HepG2 (cell line): ENCODE results near the gene PRKN. TPM values are rescaled to one million over a fixed set of nuclear protein-coding genes. Genes with fewer than 3 reads are reported as not detected.

Experiments used
- ATAC-seq: fragments of 200-7000 bp; cut with Tn5 transposase; 3 replicates; pipeline ENCODE4 v1.9.1; 2020; ENCODE audit warnings: mild to moderate bottlenecking, moderate library complexity
- BruUV-seq: library from RNA; stranded (reverse); fragments of 400-500 nt; replicated peaks from 2 replicates; lab custom pipeline; 2021; lab: Mats Ljungman, UMichigan
- CTCF ChIA-PET: fragments of 300-600 bp; formaldehyde crosslinking; extraction: SDS; loops from one replicate; lab custom pipeline; 2021; ENCODE audit warnings: low total read pairs, inconsistent platforms, low intra/inter-chr PET ratio; lab: Yijun Ruan, JAX
- POLR2A ChIA-PET: fragments of 350-600 bp; sonication (Branson Sonifier 250); formaldehyde crosslinking; loops from one replicate; lab custom pipeline; 2020; ENCODE audit warnings: antibody characterized with exemption, inconsistent platforms; lab: Yijun Ruan, JAX
- DNase-seq: peaks from one replicate; pipeline ENCODE4 v3.0.0-alpha.2; 2015; ENCODE audit warnings: low spot score
- FAIRE-seq: peaks from 3 replicates; lab custom pipeline; 2011; peaks lifted over from hg19 to GRCh38; lab: Jason Lieb, UNC
- H2AFZ ChIP-seq: one replicate; pipeline ENCODE4 v1.6.1; 2011; ENCODE audit warnings: low read length, inconsistent platforms
- H3K27ac ChIP-seq: fragments of 300-600 bp; 3 replicates; pipeline ENCODE4 v1.8.0; 2011; ENCODE audit warnings: mixed run types, mild to moderate bottlenecking, mixed read lengths, low read length, inconsistent platforms; ENCODE audit not compliant: insufficient read depth; ENCODE audit errors: extremely low read length
- H3K27me3 ChIP-seq, 2 experiments: fragments of 200-600 bp in 1 of 2; 2 replicates in 1 of 2; 3 replicates in 1 of 2; pipeline versions ENCODE4 v1.6.0 to v1.8.0; 2011; ENCODE audit warnings: low read length in 2 of 2, mild to moderate bottlenecking in 2 of 2, moderate library complexity in 2 of 2, inconsistent platforms in 1 of 2; ENCODE audit not compliant: insufficient read depth in 2 of 2, control insufficient read depth in 1 of 2
- H3K36me3 ChIP-seq, 2 experiments: fragments of 200-600 bp in 1 of 2; replicated peaks in 1 of 2; 2 replicates in 1 of 2; 3 replicates in 1 of 2; pipeline versions ENCODE4 v1.5.1 to v1.8.0; 2011; ENCODE audit warnings: low read length in 2 of 2, inconsistent platforms in 1 of 2; ENCODE audit not compliant: insufficient read depth in 2 of 2, control insufficient read depth in 1 of 2
- H3K4me1 ChIP-seq: 2 replicates; pipeline ENCODE4 v1.5.1; 2012; ENCODE audit warnings: low read length, inconsistent platforms; ENCODE audit not compliant: insufficient read depth
- H3K4me2 ChIP-seq: 2 replicates; pipeline ENCODE4 v1.6.0; 2011; ENCODE audit warnings: low read depth, low read length, inconsistent platforms
- H3K4me3 ChIP-seq, 3 experiments: fragments of 200-600 bp in 1 of 3; sonication (generic), shearing (Covaris generic) in 1 of 3; replicated peaks in 1 of 3; 2 replicates each; pipeline ENCODE4 v1.5.1; 2011 to 2016; ENCODE audit warnings: low read length in 3 of 3, inconsistent platforms in 2 of 3, low read depth in 2 of 3, mild to moderate bottlenecking in 2 of 3, control low read depth in 1 of 3, mixed read lengths in 1 of 3; ENCODE audit not compliant: insufficient read depth in 1 of 3
- H3K79me2 ChIP-seq: one replicate; pipeline ENCODE4 v1.6.1; 2011; ENCODE audit warnings: low read length, inconsistent platforms; ENCODE audit not compliant: insufficient read depth
- H3K9ac ChIP-seq: 2 replicates; pipeline ENCODE4 v1.6.0; 2011; ENCODE audit warnings: mild to moderate bottlenecking, low read depth, low read length, inconsistent platforms; ENCODE audit not compliant: insufficient read depth
- H3K9me3 ChIP-seq: 2 replicates; pipeline ENCODE4 v1.5.1; 2012; ENCODE audit warnings: mild to moderate bottlenecking, low read length
- H4K20me1 ChIP-seq: 2 replicates; pipeline ENCODE4 v1.6.0; 2011; ENCODE audit warnings: inconsistent platforms, mild to moderate bottlenecking, low read length, moderate library complexity; ENCODE audit not compliant: insufficient read depth
- AHR ChIP-seq: IDR thresholded peaks from 2 replicates; pipeline ENCODE4 v1.6.1; 2018; ENCODE audit warnings: missing genetic modification reagents, missing compliant biosample characterization
- HDAC1 ChIP-seq: sonication (generic); formaldehyde crosslinking; IDR thresholded peaks from 2 replicates; pipeline ENCODE4 v1.5.1; 2020; ENCODE audit warnings: mild to moderate bottlenecking, missing genetic modification reagents
- ZFP41 ChIP-seq: sonication (generic); formaldehyde crosslinking; IDR thresholded peaks from 2 replicates; pipeline ENCODE4 v1.4.0; 2020; ENCODE audit warnings: mild to moderate bottlenecking, missing genetic modification reagents, borderline replicate concordance
- ZNF136 ChIP-seq: sonication (generic); formaldehyde crosslinking; IDR thresholded peaks from 2 replicates; pipeline ENCODE4 v1.8.1; 2022; ENCODE audit warnings: low read depth, mild to moderate bottlenecking, moderate library complexity, missing genetic modification reagents
- ZNF232 ChIP-seq: sonication (generic); formaldehyde crosslinking; IDR thresholded peaks from 2 replicates; pipeline ENCODE4 v1.4.0; 2020; ENCODE audit warnings: missing genetic modification reagents, borderline replicate concordance
- ZNF343 ChIP-seq: sonication (generic); formaldehyde crosslinking; IDR thresholded peaks from 2 replicates; pipeline ENCODE4 v1.4.0; 2020; ENCODE audit warnings: mild to moderate bottlenecking, missing genetic modification reagents
- ZNF598 ChIP-seq: sonication (generic); formaldehyde crosslinking; IDR thresholded peaks from 2 replicates; pipeline ENCODE4 v1.5.1; 2020; ENCODE audit warnings: mild to moderate bottlenecking, missing genetic modification reagents, borderline replicate concordance
- ZNF713 ChIP-seq: sonication (generic); formaldehyde crosslinking; IDR thresholded peaks from 2 replicates; pipeline ENCODE4 v1.4.0; 2020; ENCODE audit warnings: mild to moderate bottlenecking, missing genetic modification reagents
- ZNF720 ChIP-seq: sonication (generic); formaldehyde crosslinking; IDR thresholded peaks from 2 replicates; pipeline ENCODE4 v1.4.0; 2020; ENCODE audit warnings: missing genetic modification reagents
- WGBS: methylation state at CpG from one replicate; pipeline ENCODE4 v1.1.6; 2017; ENCODE audit warnings: low lambda C conversion rate; 5-methylcytosine and 5-hydroxymethylcytosine counted together
- in situ Hi-C: cut with HindIII; loops from 2 replicates; pipeline ENCODE4 v1.10.0; 2017; ENCODE audit warnings: low pct_unique_long_range_greater_than_20kb; ENCODE audit not compliant: extremely low pct_ligation_motif_present
- intact Hi-C: fragments of 100-400 bp; cut with micrococcal nuclease; formaldehyde crosslinking; loops from one replicate; pipeline ENCODE4 v1.10.0; 2022; ENCODE audit not compliant: unreplicated experiment
- polyA plus RNA-seq, 8 experiments: library from polyadenylated mRNA; depleted of rRNA in 3 of 8; stranded (reverse) in 7 of 8; unstranded in 1 of 8; fragments of >200 nt; fragmentation: Illumina TruSeq in 4 of 8; extraction: Trizol in 4 of 8; gene quantifications; 2 replicates each; pipeline versions ENCODE4 v1.2.1 to v1.2.3, GENCODE V29; 2011 to 2016; ENCODE audit warnings: low read depth in 4 of 8, missing spikeins in 1 of 8, mixed read lengths in 1 of 8; ENCODE audit not compliant: insufficient read depth in 1 of 8
- total RNA-seq, 5 experiments: library from RNA; depleted of rRNA; stranded (reverse); fragments of >200 nt; fragmentation: Illumina TruSeq; extraction: Trizol; gene quantifications; 2 replicates each; pipeline ENCODE4 v1.2.3, GENCODE V29; 2016; ENCODE audit warnings: low read depth in 1 of 5
- TF ChIP-seq, protein P1 (sequence below): fragments of 450-650 bp; IDR thresholded peaks from 2 replicates; pipeline ENCODE4 v1.6.1; 2017
- TF ChIP-seq, protein P2 (sequence below): sonication (generic); formaldehyde crosslinking; IDR thresholded peaks from 2 replicates; pipeline ENCODE4 v1.5.1; 2020; ENCODE audit warnings: mild to moderate bottlenecking, missing genetic modification reagents, borderline replicate concordance
- TF ChIP-seq, protein P3 (sequence below): IDR thresholded peaks from 2 replicates; pipeline ENCODE4 v1.6.1; 2012; ENCODE audit warnings: inconsistent platforms

Gene PRKN
- total and polyA plus RNA-seq, 2 of the 13 experiments (the other 11 are each of a cell fraction or from before 2014, with no cell fraction given) = 0.31 to 0.44 TPM

DNA sequence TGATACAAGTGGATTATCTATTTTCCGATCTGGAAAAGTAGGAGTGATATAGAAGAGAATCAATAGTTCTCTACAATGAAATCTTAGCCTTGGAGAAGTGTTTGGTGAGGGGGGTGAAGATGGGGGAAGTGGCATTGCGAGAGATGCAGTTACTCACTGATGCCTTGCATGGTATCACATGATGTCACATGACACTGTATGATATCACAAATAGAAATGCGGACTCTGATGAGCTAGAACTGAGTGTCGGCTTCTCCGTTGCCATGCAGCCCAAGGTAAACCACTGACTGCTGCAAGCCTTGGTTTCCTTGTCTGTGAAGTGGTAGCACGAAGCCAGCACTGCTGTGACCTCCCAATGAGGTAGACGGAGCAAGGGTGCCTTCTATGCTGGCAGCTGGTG is 1050.4 kb downstream of the PRKN start:
- Histone ChIP-seq H3K4me3 (no peak overlapping the region), H3K4me2 (no peak overlapping the region), H3K9me3 (no peaks in the 10 kb centered on the region), H3K9ac (no peak overlapping the region), H3K79me2 (no peaks in the 10 kb centered on the region), H3K27ac (no peak overlapping the region), H4K20me1 (no peaks in the 10 kb centered on the region), H3K4me1 (no peaks in the 10 kb centered on the region), H3K36me3 (no peaks in the 10 kb centered on the region), H3K27me3 (peaks cover 0 to 3% of the 10 kb centered on the region in 2 experiments; a peak in 1 of 5 replicates), H2AFZ (no peak overlapping the region)
- BruUV-seq = no TSS peak
- POLR2A ChIA-PET = no interaction called here
- in situ Hi-C loops = no loop called here
- 23% methylated on average over 7 of the region's 7 CpGs for WGBS
- ATAC-seq (no peak), FAIRE-seq (no peak), DNase-seq (no peak)
- intact Hi-C loops = no loop called here
- TF ChIP-seq, protein P1, sequence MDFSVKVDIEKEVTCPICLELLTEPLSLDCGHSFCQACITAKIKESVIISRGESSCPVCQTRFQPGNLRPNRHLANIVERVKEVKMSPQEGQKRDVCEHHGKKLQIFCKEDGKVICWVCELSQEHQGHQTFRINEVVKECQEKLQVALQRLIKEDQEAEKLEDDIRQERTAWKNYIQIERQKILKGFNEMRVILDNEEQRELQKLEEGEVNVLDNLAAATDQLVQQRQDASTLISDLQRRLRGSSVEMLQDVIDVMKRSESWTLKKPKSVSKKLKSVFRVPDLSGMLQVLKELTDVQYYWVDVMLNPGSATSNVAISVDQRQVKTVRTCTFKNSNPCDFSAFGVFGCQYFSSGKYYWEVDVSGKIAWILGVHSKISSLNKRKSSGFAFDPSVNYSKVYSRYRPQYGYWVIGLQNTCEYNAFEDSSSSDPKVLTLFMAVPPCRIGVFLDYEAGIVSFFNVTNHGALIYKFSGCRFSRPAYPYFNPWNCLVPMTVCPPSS = no peak
- TF ChIP-seq ZNF136 (CRISPR knock-in tag) (no peak), ZNF232 (CRISPR knock-in tag) (no peak), ZNF713 (no peak), HDAC1 (CRISPR knock-in tag) (no peak), AHR (no peak), ZFP41 (CRISPR knock-in tag) (no peak), ZNF720 (no peak), ZNF598 (CRISPR knock-in tag) (no peak), ZNF343 (CRISPR knock-in tag) (no peak)
- TF ChIP-seq, protein P2, sequence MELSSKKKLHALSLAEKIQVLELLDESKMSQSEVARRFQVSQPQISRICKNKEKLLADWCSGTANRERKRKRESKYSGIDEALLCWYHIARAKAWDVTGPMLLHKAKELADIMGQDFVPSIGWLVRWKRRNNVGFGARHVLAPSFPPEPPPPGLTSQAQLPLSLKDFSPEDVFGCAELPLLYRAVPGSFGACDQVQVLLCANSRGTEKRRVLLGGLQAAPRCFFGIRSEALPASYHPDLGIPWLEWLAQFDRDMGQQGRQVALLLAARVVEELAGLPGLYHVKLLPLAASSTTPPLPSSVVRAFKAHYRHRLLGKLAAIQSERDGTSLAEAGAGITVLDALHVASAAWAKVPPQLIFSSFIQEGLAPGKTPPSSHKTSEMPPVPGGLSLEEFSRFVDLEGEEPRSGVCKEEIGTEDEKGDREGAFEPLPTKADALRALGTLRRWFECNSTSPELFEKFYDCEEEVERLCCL = no peak
- TF ChIP-seq, protein P3, sequence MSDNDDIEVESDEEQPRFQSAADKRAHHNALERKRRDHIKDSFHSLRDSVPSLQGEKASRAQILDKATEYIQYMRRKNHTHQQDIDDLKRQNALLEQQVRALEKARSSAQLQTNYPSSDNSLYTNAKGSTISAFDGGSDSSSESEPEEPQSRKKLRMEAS = no peak
- CTCF ChIA-PET = no interaction called here
